Erythroblast (primary cell): ENCODE measurements around the gene MAX.

Experiments used
- DNase-seq, 2 experiments: peaks; one replicate each; lab custom pipeline; 2025; lab: John Stamatoyannopoulos, UW
- GATA1 ChIP-seq: IDR thresholded peaks from 2 replicates; pipeline ENCODE4 v1.6.1; 2011; ENCODE audit warnings: low read depth, mild to moderate bottlenecking, control low read depth, low read length, moderate library complexity
- POLR2A ChIP-seq: IDR thresholded peaks from 2 replicates; pipeline ENCODE4 v1.6.1; 2011; ENCODE audit warnings: mild to moderate bottlenecking, low read length

The MAX gene, protein sequence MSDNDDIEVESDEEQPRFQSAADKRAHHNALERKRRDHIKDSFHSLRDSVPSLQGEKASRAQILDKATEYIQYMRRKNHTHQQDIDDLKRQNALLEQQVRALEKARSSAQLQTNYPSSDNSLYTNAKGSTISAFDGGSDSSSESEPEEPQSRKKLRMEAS

DNA sequence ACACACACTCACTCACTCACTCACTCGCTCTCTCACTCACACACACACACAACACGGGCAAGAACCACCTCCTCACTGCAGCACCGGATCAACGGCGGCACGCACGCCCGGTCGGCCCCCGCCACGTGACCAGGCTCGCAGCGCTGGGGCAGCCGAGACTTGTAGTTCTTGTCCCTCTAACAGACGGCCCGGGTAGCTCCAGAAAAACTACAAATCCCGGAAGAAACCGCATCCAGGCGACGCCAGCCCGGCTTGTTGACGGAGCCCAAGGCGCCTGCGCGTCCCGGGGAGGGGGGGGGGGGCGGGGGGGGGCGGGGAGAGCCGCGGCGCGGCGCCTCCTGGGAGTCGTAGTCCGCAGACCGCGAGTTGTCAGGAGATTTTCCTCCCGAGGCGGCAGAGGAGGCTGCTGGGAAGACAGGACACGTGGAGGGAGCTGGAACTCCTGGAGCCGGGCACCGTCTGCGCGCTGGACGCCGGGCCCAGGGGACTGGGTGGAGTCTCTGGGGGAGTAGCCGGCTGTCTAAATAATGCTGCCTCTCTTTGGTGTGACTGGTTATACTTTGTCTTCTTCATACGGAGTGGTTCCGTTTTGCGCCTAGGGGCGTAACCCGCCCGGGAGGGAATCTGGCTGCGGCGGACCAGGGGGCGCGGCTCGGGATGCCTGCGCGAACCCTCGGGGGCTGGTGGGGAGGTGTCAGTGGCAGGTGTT is at the start of gene MAX:
Gene MAX, minus strand, starts transcription at position 77 of the 709 bp plus-strand sequence. CDS start 178 bp downstream, outside the sequence.
- TF ChIP-seq GATA1, result no peak
- peak; percentile 39 for TF ChIP-seq POLR2A
- peak; percentile 98 for DNase-seq

DNA sequence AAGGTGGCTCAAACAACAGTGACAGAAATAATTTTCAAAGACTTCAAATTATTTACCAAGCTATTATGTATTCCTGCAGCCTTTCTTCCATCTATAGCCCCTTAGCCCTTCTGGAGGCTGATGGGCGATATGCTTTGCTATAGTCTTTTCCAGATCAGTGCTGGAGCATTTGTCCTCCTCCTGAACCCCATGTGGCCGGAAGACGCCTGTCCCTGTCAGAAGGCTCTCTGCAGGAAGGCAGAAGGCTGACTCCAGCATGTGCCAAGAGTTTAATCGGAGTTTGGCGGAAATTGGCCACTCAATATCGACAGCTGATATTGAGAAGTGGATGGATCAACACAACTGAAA is 49.3 kb upstream of the MAX start:
- TF ChIP-seq GATA1, result no peak
- TF ChIP-seq POLR2A, result no peak
- no peak for DNase-seq

DNA sequence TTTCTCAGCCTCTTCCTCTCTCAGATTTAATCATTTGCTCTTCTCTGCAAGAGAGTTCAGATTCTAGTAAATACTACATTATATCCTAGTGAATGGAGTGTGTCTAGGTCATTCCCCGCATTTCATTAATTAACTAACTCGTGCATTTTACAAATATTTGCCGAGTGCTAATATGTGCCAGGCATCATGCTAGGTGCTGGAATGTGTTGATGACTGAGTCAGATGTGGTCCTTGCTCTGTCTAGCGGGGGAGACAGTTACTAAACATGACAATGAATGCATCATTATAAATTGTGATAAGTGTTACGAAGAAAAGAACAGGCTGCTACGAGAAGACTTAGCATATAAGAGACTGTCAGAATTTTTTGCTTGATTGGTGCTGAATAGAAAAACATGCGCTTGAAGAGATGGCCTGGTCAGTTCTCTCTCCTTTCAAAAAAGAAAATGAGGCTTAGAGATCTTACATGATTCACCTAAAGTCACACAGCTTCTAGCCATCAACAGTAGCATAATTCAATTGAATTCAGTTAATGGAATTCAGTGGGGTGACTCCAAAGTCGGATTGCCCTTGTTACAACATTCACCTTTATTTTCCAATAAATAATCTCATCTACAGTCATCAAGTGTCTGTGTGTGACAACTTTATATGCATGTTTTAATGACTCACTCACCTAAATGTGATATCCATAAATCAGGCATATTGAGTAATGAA is 48.7 kb upstream of the MAX start:
- no peak for DNase-seq

DNA sequence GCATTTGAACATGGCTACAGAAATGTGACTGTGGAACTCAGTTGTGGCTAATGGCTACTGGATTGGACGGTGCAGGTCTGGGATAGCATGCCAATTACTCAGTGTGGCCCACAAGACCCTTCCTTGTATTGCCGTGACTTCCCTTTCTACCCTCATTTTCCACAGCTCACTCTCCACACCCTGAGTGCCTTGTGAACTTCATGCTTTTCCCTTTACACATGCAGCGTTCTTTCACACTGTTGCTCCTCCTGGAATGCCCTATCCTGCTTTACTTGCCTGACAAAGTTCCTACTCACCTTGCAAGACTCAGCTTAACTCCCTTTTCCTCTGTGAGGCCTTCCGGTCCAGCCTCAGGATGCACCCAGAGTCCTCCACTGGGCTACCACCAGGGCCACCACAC is 46.8 kb upstream of the MAX start:
- DNase-seq, result no peak
- TF ChIP-seq GATA1 (no peak), POLR2A (no peak)

More for the DNA sequence above, 48.7 kb upstream of the MAX start:
- TF ChIP-seq POLR2A (no peak), GATA1 (no peak)

DNA sequence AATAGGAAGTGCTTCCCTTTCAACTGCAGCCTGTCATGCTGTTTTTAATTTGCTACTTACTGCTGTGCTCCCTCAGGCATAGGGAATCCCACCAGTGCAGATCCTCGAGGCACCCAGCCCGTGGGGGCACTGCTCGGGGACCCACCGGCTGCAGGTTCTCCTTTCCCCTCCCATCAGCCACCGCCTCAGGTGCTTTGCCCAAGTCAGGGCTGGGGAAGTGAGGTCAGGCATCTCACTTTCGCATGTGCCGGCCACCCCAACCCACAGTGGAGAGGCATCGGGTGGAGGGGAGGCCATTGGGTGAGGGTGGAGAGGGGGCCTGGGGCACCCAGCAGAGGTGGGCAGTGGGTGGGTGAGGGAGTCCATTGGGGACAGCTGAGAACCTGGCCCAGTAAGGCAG is 41.9 kb upstream of the MAX start:
- no peak for DNase-seq
- TF ChIP-seq GATA1 (no peak), POLR2A (no peak)

DNA sequence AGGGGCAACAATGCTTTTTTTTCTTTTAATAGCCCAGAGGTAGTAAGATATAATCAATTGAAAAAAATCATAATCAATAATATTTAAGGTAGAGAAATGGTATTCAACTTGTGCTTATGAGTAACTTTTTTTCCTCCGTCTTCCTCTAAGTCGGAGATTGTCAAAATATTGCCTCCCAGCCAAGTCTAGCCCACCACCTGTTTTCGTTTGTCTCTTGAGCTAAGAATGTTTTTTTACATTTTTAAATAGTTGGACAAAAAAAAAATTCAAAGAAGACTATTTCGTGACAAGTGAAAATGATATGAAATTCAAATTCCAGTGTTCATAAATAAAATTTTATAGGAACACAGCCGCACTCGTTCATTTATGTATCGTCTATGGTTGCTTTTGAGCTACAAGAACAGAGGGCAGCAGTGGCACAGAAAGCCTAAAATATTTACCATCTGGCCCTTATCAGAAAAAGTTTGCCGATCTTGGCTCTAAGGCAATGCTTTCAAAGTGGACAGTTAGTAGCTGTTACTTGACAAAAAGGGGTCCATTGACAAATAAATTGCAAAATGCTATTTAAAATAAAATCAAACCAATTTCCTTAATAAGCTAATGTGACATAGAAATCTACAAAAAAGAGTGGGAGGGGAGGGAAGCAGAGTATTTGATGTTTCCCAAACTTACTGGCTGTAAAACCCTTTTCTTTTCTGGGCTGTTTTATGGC is 40.8 kb upstream of the MAX start:
- DNase-seq, result no peak
- TF ChIP-seq POLR2A (no peak), GATA1 (no peak)

DNA sequence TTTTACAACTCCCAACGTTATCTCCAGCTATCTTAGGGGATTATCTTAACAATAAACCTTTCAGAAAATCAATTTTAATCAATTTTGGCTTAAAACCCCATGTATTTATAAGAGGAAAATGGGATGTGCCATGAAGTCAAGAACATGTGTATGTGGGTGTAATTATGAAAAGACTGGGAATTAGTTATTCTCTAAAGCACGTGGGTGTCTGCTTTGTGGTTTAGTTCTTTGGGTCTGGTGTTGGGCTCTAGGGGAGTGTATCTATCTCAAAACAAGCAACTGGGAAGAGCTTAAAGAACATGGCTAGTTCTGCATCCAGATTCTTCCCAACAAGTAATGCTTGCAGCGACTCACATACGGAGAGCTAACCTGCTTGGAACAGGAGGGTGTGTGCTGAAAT is 40.1 kb upstream of the MAX start:
- no peak for TF ChIP-seq GATA1
- no peak for TF ChIP-seq POLR2A
- DNase-seq, result no peak

DNA sequence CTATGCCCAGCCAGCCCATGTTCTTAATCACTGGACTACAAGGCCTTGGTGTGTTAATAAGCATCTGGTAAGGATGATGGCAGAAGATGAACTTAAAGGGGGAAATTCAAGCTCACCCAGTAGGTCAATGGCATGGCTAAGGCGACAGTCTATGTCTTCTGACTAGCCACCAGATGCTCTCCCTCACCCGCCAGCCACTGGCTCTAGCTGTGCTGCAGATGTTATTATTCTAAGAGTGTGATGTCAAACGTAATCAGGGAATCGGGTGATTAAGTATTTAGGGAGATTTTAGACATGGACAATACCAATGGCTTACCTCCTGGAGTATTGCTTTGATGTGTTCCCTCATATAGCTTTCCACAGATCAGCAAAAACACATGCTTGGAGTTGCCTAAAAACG is 39.2 kb upstream of the MAX start:
- TF ChIP-seq GATA1, result no peak
- TF ChIP-seq POLR2A, result no peak
- DNase-seq, result no peak

DNA sequence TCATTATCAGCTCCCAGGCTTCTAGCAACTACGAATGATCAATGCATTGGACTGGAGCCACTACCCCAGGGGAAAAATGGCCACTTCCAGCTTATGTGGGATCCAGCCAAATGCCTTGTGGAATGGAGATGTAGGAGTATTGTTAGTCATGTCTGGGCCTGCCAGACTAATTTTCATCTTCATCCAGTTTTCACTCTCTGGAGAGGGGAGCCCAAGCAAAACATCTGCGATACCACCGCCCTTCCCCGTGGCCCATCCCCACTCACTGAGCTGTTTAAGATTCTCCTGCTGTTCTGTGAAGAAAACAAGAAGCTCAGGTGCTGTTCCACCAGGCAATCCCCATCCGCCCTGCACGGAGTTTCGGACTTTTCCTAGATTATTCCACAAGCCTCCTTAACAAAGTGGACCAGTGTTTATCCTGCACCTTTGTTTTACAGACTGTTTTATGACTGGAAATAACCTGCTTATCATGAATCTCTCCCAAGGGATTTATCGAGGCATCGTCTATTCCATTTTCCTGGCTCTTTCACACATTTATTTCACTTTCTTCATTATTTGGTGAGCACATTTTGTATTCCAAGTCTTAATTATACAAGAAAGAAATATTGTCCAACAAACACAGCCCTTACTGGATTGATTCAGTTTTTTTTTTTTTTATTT is 35.5 kb upstream of the MAX start:
- no peak for TF ChIP-seq POLR2A
- no peak for DNase-seq

DNA sequence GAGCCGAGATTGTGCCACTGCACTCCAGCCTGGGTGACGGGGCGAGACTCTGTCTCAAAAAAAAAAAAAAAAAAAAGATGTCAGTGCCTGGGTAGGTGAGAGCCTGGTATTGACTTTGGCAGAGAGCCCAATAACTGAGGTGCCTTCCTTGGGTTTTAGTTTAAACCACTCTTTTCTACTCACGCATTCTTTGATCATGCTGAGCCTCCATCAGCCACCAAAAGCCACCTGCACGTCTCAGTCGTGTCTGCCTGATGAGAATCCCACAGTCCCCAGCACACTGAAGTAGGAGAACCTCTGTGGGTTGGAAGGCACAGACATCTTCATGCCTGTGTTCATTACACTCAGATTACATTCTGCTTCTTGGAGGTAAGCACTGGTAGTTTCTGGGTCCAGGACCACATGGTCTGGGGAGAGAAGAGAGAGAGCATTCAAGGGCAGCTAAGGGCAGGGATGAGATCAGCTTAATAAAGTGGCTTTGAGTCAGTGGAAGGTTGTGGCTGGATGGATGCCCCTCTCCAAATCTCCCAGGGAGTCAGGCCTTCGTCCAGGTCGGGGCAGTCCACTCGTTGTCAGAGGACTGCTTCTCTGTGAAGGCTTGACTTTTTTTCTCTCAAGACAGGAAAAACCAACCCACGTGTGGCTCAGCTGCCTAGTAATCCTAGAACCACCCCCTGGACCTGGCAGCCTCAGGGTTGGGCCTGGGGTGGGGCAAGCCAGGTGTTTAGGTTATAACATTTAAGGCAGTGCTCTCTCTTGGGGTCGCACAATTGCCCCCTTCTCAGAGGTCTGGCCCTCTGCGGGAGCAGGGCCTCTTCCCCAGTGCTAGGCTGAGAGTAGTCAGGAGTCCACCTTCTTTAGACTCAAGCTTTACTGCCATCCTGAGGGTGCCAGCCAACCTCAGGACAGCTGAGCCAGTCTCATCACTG is 32.6 kb upstream of the MAX start:
- TF ChIP-seq GATA1, result no peak
- TF ChIP-seq POLR2A, result no peak
- DNase-seq, result no peak

DNA sequence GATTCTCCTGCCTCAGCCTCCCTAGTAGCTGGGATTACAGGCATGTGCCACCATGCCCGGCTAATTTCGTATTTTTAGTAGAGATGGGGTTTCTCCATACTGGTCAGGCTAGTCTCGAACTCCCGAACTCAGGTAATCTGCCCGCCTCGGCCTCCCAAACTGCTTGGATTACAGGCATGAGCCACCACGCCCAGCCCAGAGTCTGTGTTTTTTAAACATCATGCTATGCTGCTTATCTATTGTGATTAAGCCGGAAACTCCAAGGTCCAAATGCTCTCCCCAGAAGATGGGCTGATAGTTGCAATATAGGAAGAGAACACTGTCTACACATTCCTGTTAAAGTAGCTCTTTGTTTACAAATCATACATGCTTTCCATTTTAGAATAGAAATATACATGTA is 30.5 kb upstream of the MAX start:
- TF ChIP-seq GATA1, result no peak
- TF ChIP-seq POLR2A, result no peak
- no peak for DNase-seq

DNA sequence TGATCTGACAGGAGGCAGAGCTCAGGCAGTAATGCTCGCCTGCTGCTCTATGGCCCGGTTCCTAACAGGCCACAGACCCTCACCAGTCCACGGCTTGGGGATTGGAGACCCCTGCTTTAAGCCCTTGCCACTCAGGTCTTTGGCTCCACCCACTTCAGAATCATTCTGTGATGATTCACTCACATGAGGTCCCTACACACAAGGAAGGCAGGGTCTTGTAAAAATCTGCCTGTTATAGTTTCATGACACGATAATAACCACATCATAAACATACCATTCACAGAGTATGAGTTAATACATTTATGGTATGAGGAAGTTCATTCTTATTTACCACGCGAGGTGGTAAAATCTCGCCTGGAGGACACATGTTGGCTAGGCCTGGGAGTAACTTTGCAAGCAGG is 29.0 kb upstream of the MAX start:
- DNase-seq, result no peak
- TF ChIP-seq POLR2A (no peak), GATA1 (no peak)

DNA sequence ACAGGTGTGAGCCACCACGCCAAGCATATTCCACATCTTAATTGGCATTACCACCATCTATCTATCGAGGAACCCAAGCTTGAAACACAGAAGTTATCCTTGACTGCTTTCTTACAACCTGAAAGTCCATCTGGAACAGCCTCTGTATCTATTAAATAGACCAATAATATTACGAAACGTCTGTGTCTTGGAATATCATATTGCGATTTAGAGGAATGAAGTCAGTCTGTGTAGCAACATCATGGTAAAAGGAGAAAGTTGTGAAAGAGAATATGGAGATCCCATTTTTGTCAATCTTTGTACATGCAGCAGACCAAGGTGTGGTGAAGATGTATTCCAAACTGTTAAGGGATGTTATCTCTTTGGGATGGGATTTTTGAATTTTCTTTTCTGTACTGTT is 25.8 kb upstream of the MAX start:
- DNase-seq, result no peak
- TF ChIP-seq POLR2A (no peak), GATA1 (no peak)
